ENCODE results near the gene KCNK17.
A peak's percentile ranks its signal among the peaks of the same experiment; 100 is the strongest.

KCNK17 gene

GRCh38 chr6:39314273-39314795 lies at the start of gene KCNK17:
KCNK17 (minus strand) TSS chr6:39314419; CDS start chr6:39314320, 99 bp downstream.
- no peak for DNase-seq (ENCODE audit: low read depth)

- DNase-seq (ENCODE audit: low read depth): no peak
These were observed 49.1 kb upstream of the KCNK17 start for GRCh38 chr6:39363280-39363679.

GRCh38 chr6:39362487-39362865 lies 48.3 kb upstream of the KCNK17 start:
- DNase-seq (ENCODE audit: low read depth): no peak

GRCh38 chr6:39361657-39362486 lies 47.7 kb upstream of the KCNK17 start:
- peak; percentile 59 for DNase-seq (ENCODE audit: low read depth)

- no peak for DNase-seq (ENCODE audit: low read depth)
These were observed 46.2 kb upstream of the KCNK17 start for GRCh38 chr6:39360378-39360777.

GRCh38 chr6:39357998-39358686 lies 43.9 kb upstream of the KCNK17 start:
- DNase-seq (ENCODE audit: low read depth): peak; percentile 44

- DNase-seq (ENCODE audit: low read depth): no peak
These were observed 39.6 kb upstream of the KCNK17 start for GRCh38 chr6:39353698-39354315.

- no peak for DNase-seq (ENCODE audit: low read depth)
These were observed 36.7 kb upstream of the KCNK17 start for GRCh38 chr6:39350723-39351505.

GRCh38 chr6:39348740-39349139 lies 34.5 kb upstream of the KCNK17 start:
- DNase-seq (ENCODE audit: low read depth): no peak

GRCh38 chr6:39347906-39348585 lies 33.8 kb upstream of the KCNK17 start:
- peak; percentile 39 for DNase-seq (ENCODE audit: low read depth)

- no peak for DNase-seq (ENCODE audit: low read depth)
These were observed 33.0 kb upstream of the KCNK17 start for GRCh38 chr6:39347206-39347605.

GRCh38 chr6:39344821-39345280 lies 30.6 kb upstream of the KCNK17 start:
- DNase-seq (ENCODE audit: low read depth): no peak

- no peak for DNase-seq (ENCODE audit: low read depth)
These were observed 29.2 kb upstream of the KCNK17 start for GRCh38 chr6:39343396-39343870.

GRCh38 chr6:39342692-39343395 lies 28.6 kb upstream of the KCNK17 start:
- no peak for DNase-seq (ENCODE audit: low read depth)

GRCh38 chr6:39341937-39342336 lies 27.7 kb upstream of the KCNK17 start:
- DNase-seq (ENCODE audit: low read depth): no peak

GRCh38 chr6:39341352-39341751 lies 27.1 kb upstream of the KCNK17 start:
- no peak for DNase-seq (ENCODE audit: low read depth)

GRCh38 chr6:39339868-39340550 lies 25.8 kb upstream of the KCNK17 start:
- DNase-seq (ENCODE audit: low read depth): no peak

GRCh38 chr6:39339096-39339867 lies 25.1 kb upstream of the KCNK17 start:
- DNase-seq (ENCODE audit: low read depth): no peak

GRCh38 chr6:39338397-39338796 lies 24.2 kb upstream of the KCNK17 start:
- DNase-seq (ENCODE audit: low read depth): no peak

Measured in fibroblast of gingiva (primary cell).